Iris pigment epithelial cell (primary cell): Measurements from ENCODE around the gene OPN1MW2.
"Not testable (repeated sequence)": the region's sequence is repeated elsewhere in the genome, so short reads cannot be mapped to it uniquely, and the experiment has no call there.

Experiments used
- DNase-seq: peaks from one replicate; pipeline ENCODE4 v3.0.0-alpha.2; 2011; ENCODE audit warnings: low read depth

OPN1MW2 gene

DNA sequence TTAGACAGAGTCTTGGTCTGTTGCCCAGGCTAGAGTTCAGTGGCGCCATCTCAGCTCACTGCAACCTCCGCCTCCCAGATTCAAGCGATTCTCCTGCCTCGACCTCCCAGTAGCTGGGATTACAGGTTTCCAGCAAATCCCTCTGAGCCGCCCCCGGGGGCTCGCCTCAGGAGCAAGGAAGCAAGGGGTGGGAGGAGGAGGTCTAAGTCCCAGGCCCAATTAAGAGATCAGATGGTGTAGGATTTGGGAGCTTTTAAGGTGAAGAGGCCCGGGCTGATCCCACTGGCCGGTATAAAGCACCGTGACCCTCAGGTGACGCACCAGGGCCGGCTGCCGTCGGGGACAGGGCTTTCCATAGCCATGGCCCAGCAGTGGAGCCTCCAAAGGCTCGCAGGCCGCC, at the start of gene OPN1MW2:
OPN1MW2 (plus strand) TSS at position 301 of the 400 bp plus-strand sequence; CDS start at position 361, 60 bp downstream.
- not testable (repeated sequence) for DNase-seq

DNA sequence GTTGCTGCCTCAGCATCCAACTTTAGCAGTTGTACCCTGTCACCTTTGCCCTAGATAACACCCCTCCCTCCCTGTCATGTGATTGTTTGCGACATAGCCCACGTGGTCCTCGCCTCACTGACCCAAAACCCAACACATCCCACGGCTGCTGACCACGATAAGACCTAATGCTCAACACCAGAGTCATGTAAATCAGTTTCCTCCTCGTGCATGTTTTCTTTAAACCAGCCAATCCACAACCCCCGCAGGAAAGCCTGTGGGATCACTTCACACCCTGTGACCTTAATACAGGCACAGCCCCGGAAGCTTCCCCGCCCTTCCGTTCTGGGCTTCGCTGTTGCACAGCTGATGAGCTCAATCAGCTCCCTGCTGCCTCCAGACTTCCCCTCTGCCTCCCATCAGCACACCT, 47.0 kb upstream of the OPN1MW2 start:
- DNase-seq = not testable (repeated sequence)

DNA sequence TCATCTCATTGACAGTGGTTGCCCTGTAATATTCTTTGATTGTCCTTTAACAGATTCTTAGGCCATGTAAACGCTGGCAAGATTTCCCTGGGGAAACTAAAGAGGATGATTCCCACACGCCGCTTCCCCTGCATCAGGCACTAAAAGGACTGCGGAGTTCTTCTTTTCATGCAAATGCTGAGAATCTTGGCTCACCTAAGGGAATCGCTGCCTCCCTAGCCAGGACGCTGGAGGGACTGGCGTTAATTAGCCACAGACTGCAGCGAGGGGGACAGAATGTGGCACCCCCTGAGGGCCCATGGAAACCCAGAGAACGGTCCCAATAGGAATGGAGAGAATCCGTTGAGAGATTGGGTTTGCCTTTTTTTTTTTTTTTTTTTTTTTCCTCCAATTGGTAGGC, 45.2 kb upstream of the OPN1MW2 start:
- not testable (repeated sequence) for DNase-seq

DNA sequence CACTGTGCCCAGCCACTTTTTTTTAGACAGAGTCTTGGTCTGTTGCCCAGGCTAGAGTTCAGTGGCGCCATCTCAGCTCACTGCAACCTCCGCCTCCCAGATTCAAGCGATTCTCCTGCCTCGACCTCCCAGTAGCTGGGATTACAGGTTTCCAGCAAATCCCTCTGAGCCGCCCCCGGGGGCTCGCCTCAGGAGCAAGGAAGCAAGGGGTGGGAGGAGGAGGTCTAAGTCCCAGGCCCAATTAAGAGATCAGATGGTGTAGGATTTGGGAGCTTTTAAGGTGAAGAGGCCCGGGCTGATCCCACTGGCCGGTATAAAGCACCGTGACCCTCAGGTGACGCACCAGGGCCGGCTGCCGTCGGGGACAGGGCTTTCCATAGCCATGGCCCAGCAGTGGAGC, 37.3 kb upstream of the OPN1MW2 start, which contains the start of gene OPN1MW:
OPN1MW (plus strand) TSS at position 301 of the 400 bp plus-strand sequence; CDS start at position 383, 82 bp downstream.
- DNase-seq = not testable (repeated sequence)

DNA sequence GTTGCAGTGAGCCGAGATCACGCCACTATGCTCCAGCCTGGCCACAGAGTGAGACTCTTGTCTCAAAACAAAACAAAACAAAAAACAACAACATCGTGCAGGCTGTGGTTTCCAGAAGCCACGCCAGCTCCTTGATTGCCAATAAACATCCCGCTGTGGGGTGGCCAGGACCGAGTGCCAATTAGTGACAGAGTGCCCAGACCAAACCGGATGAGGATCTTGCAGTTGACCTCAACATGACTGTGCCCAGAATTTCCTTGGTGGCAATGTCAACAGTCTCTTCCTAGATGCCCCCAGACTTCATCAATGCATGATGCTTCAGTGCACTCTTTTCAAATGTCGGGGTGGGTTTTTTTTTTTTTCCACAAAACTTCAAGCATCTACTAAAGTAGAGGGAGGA, 35.8 kb upstream of the OPN1MW2 start:
- DNase-seq = not testable (repeated sequence)

DNA sequence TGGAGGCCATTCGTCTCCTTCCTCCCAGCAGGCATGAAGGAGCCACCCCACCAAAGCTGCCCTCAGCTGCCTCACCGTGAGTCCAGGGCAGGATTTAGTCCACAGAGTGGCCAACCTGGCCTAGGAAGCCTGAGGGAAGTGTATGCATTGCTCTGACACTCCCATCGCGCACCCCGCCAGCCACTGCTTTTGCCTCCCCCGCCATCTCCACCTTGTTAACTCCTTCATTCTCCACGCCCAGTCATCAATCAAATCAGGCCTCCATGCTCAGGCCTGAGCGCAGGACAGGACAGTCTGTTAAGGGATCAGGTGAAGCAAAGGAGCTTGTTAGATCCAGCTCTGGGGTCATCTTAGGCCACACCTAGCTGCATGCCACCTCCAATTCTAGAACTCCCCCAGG, 26.7 kb upstream of the OPN1MW2 start:
- not testable (repeated sequence) for DNase-seq

DNA sequence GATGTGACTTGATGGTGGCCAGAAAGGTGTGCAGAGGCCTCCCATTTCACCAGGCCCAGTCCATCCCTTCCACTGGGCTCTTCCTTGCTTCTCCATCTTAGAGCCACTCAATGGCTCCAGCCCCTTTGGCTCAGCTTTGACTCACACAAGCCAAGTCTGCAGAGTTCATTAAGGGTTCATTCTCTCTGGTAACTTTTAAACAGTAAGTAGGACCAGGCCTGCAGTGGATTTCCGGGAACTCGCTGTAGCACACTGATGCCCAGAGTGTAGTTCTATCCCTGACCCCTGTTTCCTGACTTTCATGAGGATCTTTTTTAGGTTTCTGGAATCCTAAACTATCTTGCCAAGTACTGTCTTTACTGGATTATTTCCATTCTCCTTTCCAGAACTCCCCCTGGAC, 25.2 kb upstream of the OPN1MW2 start:
- DNase-seq = not testable (repeated sequence)

DNA sequence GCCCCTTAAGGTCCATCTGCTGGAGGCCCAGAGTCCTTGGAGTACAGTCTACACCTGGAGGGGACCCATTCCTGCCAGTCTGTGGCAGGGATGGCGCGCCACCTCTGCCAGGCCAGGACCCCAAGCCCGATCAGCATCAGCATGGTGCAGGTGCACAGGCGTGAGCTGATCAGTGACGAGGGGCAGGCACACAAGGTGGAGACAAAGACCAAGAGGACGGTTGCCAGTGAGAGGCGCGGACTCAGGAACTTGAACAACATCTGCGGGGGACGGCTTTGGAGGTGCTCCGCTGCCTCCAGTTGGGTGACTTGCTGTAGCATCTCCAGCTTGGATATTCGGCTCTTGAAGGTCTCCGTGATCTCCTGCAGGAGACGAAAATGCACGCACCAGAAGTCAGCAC, 23.1 kb upstream of the OPN1MW2 start:
- not testable (repeated sequence) for DNase-seq

DNA sequence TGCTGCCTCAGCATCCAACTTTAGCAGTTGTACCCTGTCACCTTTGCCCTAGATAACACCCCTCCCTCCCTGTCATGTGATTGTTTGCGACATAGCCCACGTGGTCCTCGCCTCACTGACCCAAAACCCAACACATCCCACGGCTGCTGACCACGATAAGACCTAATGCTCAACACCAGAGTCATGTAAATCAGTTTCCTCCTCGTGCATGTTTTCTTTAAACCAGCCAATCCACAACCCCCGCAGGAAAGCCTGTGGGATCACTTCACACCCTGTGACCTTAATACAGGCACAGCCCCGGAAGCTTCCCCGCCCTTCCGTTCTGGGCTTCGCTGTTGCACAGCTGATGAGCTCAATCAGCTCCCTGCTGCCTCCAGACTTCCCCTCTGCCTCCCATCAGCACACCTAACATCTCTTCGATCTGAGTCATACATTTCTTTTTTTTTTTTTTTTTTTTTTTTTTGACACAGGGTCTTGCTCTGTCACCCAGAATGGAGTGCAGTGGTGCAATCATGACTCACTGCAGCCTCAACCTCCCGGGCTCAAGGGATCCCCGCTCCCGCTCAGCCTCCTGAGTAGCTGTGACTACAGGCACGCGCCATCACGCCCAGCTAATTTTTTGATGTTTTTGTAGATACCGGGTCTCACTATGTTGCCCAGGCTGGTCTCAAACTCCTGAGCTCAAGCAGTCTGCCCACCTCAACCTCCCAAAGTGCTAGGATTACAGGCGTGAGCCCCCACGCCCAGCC, 9.7 kb upstream of the OPN1MW2 start:
- not testable (repeated sequence) for DNase-seq

DNA sequence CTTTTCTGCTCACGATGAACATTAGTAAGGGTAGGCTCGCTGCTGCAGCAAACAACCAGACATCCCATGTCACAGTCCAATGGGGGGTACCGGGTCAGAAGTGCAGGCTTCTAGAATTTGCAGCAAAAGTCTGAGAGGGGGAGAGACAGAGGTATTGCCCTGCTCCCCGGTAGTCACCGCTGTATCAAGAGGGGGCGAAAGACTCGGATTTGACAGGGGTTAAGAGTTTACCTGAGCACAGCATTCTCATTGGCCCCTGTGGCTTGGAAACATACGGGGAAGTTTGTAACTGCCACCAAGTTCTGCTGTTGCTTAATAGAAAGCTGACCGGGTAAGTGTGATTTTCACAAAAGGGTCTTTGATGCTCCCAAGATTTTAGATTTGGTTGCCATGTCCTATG, 8.5 kb upstream of the OPN1MW2 start:
- DNase-seq = not testable (repeated sequence)

DNA sequence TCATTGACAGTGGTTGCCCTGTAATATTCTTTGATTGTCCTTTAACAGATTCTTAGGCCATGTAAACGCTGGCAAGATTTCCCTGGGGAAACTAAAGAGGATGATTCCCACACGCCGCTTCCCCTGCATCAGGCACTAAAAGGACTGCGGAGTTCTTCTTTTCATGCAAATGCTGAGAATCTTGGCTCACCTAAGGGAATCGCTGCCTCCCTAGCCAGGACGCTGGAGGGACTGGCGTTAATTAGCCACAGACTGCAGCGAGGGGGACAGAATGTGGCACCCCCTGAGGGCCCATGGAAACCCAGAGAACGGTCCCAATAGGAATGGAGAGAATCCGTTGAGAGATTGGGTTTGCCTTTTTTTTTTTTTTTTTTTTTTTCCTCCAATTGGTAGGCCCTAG, 8.1 kb upstream of the OPN1MW2 start:
- DNase-seq = not testable (repeated sequence)

DNA sequence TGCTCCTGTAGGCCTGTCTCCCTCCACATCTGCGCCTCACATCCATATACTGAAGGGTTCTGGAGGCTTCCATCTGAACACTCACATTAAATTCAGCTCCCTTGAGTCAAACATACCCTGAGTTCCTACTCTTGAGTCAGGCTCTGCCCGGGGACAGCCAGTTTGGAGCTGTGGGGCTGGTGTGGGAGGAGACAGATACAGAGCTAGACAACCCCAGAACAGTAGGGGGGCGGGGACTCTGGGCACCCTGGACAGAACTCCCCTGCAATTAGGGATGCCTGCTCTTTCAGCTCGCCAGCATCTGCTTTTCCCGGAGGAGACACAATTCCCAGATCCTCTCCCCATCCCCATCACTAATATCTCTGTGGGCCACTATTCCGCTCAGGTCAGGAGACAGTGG, 5.7 kb downstream of the OPN1MW2 start:
- DNase-seq = not testable (repeated sequence)

DNA sequence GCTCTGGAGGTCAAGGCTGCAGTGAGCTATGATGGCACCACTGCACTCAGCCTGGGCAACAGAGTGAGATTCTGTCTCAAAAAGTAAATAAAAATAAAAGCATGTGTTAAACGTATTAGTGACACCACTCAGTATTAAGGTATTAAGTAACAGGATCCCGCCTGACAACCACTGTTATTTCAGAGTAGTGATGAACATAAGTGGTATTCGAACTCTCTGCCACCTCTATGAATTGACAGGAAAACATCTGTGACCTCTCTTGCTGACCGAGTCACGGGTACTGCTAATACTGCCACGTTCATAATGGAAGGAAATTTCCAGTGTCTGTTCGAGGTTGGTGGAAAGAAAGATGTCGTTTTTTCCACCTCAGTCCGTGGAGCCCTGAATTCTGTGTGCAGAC, 7.2 kb downstream of the OPN1MW2 start:
- DNase-seq = not testable (repeated sequence)

DNA sequence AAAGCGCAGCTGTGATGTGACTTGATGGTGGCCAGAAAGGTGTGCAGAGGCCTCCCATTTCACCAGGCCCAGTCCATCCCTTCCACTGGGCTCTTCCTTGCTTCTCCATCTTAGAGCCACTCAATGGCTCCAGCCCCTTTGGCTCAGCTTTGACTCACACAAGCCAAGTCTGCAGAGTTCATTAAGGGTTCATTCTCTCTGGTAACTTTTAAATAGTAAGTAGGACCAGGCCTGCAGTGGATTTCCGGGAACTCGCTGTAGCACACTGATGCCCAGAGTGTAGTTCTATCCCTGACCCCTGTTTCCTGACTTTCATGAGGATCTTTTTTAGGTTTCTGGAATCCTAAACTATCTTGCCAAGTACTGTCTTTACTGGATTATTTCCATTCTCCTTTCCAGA, 11.9 kb downstream of the OPN1MW2 start:
- not testable (repeated sequence) for DNase-seq

DNA sequence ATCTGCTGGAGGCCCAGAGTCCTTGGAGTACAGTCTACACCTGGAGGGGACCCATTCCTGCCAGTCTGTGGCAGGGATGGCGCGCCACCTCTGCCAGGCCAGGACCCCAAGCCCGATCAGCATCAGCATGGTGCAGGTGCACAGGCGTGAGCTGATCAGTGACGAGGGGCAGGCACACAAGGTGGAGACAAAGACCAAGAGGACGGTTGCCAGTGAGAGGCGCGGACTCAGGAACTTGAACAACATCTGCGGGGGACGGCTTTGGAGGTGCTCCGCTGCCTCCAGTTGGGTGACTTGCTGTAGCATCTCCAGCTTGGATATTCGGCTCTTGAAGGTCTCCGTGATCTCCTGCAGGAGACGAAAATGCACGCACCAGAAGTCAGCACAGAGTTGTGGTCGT, 14.1 kb downstream of the OPN1MW2 start:
- DNase-seq = not testable (repeated sequence)

DNA sequence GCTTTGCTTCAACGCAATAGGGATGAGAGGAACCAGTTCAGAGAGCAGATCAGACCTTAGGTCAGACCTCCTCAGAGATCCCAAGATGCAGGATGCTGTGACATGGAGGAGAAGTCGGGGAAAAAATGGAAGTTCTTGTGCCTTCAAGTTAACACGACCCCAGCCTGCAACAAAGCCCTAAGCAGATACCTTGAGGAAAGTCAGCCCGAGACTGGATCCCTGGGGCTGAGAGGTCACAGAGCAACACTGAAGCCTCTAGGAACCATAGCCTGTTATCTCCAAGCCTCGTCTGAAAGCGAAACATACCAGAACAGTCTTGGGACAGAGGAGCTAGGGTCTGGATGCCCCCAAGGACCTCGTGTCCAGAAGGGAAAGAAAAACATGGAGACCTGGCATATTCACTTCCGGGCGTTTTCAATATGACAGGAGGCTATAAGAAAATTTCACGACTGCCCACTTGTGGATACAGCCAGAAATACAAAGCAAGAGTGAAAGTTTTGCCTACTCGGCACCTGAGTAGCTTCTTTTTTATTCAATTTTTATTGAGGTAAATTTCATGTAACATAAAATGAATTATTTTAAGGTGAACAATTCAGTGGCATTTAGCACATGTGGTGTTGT, 19.5 kb downstream of the OPN1MW2 start:
- not testable (repeated sequence) for DNase-seq

DNA sequence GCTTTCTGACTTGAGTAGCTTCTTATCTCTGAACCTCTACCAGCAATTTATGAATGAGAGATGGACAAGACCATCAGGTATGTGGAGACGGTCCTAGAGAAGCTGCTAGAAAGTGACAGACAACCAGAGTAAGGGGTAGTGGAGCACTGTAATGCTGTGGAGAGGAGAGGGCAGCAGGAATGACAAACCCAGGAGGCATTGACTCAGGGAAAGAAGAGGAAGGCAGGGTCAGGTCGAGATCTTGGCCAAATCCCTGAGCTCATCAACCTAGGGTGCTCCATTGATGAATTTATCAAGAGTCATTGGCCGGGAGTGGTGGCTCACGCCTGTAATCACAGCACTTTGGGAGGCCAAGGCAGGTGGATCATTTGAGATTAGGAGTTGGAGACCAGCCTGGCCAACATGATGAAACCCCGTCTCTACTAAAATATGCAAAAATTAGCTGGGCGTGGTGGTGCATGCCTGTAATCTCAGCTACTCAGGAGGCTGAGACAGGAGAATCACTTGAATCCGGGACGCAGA, 20.5 kb downstream of the OPN1MW2 start:
- DNase-seq = not testable (repeated sequence)

DNA sequence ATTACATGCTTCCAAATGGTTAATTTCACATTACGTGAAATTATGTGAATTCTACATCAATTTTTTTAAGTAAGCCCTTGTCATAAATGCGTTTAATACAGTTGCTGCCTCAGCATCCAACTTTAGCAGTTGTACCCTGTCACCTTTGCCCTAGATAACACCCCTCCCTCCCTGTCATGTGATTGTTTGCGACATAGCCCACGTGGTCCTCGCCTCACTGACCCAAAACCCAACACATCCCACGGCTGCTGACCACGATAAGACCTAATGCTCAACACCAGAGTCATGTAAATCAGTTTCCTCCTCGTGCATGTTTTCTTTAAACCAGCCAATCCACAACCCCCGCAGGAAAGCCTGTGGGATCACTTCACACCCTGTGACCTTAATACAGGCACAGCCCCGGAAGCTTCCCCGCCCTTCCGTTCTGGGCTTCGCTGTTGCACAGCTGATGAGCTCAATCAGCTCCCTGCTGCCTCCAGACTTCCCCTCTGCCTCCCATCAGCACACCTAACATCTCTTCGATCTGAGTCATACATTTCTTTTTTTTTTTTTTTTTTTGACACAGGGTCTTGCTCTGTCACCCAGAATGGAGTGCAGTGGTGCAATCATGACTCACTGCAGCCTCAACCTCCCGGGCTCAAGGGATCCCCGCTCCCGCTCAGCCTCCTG, 28.0 kb downstream of the OPN1MW2 start:
- DNase-seq = not testable (repeated sequence)

DNA sequence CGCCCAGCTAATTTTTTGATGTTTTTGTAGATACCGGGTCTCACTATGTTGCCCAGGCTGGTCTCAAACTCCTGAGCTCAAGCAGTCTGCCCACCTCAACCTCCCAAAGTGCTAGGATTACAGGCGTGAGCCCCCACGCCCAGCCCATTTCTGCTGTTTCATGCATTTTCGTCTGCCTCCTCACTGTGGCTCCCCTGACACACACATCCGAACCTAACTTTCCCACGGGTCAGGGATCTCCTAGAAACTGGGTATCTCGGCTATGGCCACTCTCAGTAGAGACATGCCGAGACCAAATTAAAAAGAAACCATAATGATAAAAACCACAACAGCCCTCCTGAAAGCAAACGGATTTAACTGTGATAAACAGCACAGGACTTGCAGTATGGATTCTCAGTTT, 28.5 kb downstream of the OPN1MW2 start:
- DNase-seq = not testable (repeated sequence)

DNA sequence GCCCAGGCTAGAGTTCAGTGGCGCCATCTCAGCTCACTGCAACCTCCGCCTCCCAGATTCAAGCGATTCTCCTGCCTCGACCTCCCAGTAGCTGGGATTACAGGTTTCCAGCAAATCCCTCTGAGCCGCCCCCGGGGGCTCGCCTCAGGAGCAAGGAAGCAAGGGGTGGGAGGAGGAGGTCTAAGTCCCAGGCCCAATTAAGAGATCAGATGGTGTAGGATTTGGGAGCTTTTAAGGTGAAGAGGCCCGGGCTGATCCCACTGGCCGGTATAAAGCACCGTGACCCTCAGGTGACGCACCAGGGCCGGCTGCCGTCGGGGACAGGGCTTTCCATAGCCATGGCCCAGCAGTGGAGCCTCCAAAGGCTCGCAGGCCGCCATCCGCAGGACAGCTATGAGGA, 37.7 kb downstream of the OPN1MW2 start, which contains the start of gene OPN1MW3:
OPN1MW3 (plus strand) TSS at position 301 of the 400 bp plus-strand sequence; CDS start at position 339, 38 bp downstream.
- DNase-seq = not testable (repeated sequence)

DNA sequence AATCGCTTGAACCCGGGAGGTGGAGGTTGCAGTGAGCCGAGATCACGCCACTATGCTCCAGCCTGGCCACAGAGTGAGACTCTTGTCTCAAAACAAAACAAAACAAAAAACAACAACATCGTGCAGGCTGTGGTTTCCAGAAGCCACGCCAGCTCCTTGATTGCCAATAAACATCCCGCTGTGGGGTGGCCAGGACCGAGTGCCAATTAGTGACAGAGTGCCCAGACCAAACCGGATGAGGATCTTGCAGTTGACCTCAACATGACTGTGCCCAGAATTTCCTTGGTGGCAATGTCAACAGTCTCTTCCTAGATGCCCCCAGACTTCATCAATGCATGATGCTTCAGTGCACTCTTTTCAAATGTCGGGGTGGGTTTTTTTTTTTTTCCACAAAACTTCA, 39.2 kb downstream of the OPN1MW2 start:
- not testable (repeated sequence) for DNase-seq

DNA sequence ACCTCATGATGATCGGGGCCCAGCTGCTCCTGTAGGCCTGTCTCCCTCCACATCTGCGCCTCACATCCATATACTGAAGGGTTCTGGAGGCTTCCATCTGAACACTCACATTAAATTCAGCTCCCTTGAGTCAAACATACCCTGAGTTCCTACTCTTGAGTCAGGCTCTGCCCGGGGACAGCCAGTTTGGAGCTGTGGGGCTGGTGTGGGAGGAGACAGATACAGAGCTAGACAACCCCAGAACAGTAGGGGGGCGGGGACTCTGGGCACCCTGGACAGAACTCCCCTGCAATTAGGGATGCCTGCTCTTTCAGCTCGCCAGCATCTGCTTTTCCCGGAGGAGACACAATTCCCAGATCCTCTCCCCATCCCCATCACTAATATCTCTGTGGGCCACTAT, 43.5 kb downstream of the OPN1MW2 start:
- DNase-seq = not testable (repeated sequence)
